CD14-positive monocyte (primary cell): ENCODE results near the gene SHROOM3. TPM values are rescaled to one million over a fixed set of nuclear protein-coding genes. Genes with fewer than 3 reads are reported as not detected.

Experiments
- DNase-seq, 3 donors: peaks; one replicate each; pipeline ENCODE4 v3.0.0-alpha.2; 2011 to 2022
- H2AFZ ChIP-seq: 2 replicates; pipeline ENCODE4 v1.6.0; 2012; ENCODE audit warnings: mild to moderate bottlenecking, low read depth, low read length, inconsistent platforms; ENCODE audit not compliant: insufficient read depth, poor library complexity, severe bottlenecking
- H3K27ac ChIP-seq, 2 donors: 1 replicate in 1 of 2; 2 replicates in 1 of 2; pipeline ENCODE4 v1.5.1; 2012 to 2013; ENCODE audit warnings: low read length in 2 of 2, control low read depth in 1 of 2, inconsistent platforms in 1 of 2, low read depth in 1 of 2, mild to moderate bottlenecking in 1 of 2
- H3K27me3 ChIP-seq, 2 donors: one replicate each; pipeline versions ENCODE4 v1.6.0 to v1.6.1; 2011 to 2013; ENCODE audit warnings: low read length in 2 of 2; ENCODE audit not compliant: control insufficient read depth in 2 of 2, insufficient read depth in 2 of 2
- H3K36me3 ChIP-seq, 2 donors: replicated peaks in 1 of 2; 1 replicate in 1 of 2; 2 replicates in 1 of 2; pipeline versions ENCODE4 v1.5.1 to v1.6.1; 2012 to 2013; ENCODE audit warnings: low read length in 2 of 2, control low read depth in 1 of 2, inconsistent platforms in 1 of 2, mild to moderate bottlenecking in 1 of 2; ENCODE audit not compliant: insufficient read depth in 2 of 2, control insufficient read depth in 1 of 2
- H3K4me1 ChIP-seq, 2 donors: 1 replicate in 1 of 2; 2 replicates in 1 of 2; pipeline versions ENCODE4 v1.5.1 to v1.6.1; 2012 to 2013; ENCODE audit warnings: low read length in 2 of 2, control low read depth in 1 of 2, inconsistent platforms in 1 of 2, mild to moderate bottlenecking in 1 of 2, moderate library complexity in 1 of 2; ENCODE audit not compliant: insufficient read depth in 2 of 2, control insufficient read depth in 1 of 2
- H3K4me2 ChIP-seq: replicated peaks from 2 replicates; pipeline ENCODE3; 2012; ENCODE audit warnings: low read length, moderate library complexity, mild to moderate bottlenecking; ENCODE audit not compliant: poor library complexity, severe bottlenecking; ENCODE audit errors: extremely low read depth
- H3K4me3 ChIP-seq, 3 experiments: fragments of 200-600 bp in 1 of 3; sonication (generic) in 1 of 3; replicated peaks in 1 of 3; 1 replicate in 2 of 3; 2 replicates in 1 of 3; pipeline ENCODE4 v1.5.1; 2011 to 2013; ENCODE audit warnings: low read length in 3 of 3, mild to moderate bottlenecking in 3 of 3, control low read depth in 2 of 3, low read depth in 2 of 3, inconsistent platforms in 1 of 3, moderate library complexity in 1 of 3
- H3K79me2 ChIP-seq: 2 replicates; pipeline ENCODE4 v1.6.0; 2012; ENCODE audit warnings: mild to moderate bottlenecking, control low read depth, inconsistent platforms, low read length, moderate library complexity; ENCODE audit not compliant: insufficient read depth
- H3K9ac ChIP-seq: 2 replicates; pipeline ENCODE4 v1.6.0; 2017; ENCODE audit warnings: low read length, mild to moderate bottlenecking; ENCODE audit not compliant: insufficient read depth, poor library complexity, severe bottlenecking
- H3K9me3 ChIP-seq, 2 donors: replicated peaks in 1 of 2; 1 replicate in 1 of 2; 2 replicates in 1 of 2; pipeline versions ENCODE4 v1.5.1 to v1.6.1; 2012 to 2013; ENCODE audit warnings: low read length in 2 of 2, control low read depth in 1 of 2; ENCODE audit not compliant: control insufficient read depth in 1 of 2, insufficient read depth in 1 of 2
- H4K20me1 ChIP-seq: 2 replicates; pipeline ENCODE4 v1.6.0; 2012; ENCODE audit warnings: mild to moderate bottlenecking, low read length, control low read depth, moderate library complexity; ENCODE audit not compliant: insufficient read depth
- H3K27ac Mint-ChIP-seq, 7 donors: one replicate each; pipeline ENCODE4 v1.8.0; 2020; ENCODE audit warnings: mild to moderate bottlenecking in 7 of 7, mixed read lengths in 7 of 7, moderate library complexity in 6 of 7, inconsistent platforms in 2 of 7
- H3K27me3 Mint-ChIP-seq, 3 donors: one replicate each; pipeline ENCODE4 v1.8.0; 2021 to 2022; ENCODE audit warnings: low read depth in 3 of 3, mild to moderate bottlenecking in 3 of 3, mixed read lengths in 3 of 3, moderate library complexity in 3 of 3, inconsistent platforms in 1 of 3
- H3K36me3 Mint-ChIP-seq, 2 donors: one replicate each; pipeline ENCODE4 v1.8.0; 2020; ENCODE audit warnings: mixed read lengths in 2 of 2, inconsistent platforms in 1 of 2, mild to moderate bottlenecking in 1 of 2
- H3K4me1 Mint-ChIP-seq: one replicate; pipeline ENCODE4 v1.8.0; 2020; ENCODE audit warnings: mild to moderate bottlenecking, mixed read lengths
- H3K4me3 Mint-ChIP-seq, 2 donors: one replicate each; pipeline ENCODE4 v1.8.0; 2020; ENCODE audit warnings: mild to moderate bottlenecking in 2 of 2, mixed read lengths in 2 of 2, moderate library complexity in 1 of 2
- H3K9me3 Mint-ChIP-seq, 7 donors: one replicate each; pipeline ENCODE4 v1.8.0; 2020 to 2022; ENCODE audit warnings: mixed read lengths in 7 of 7, mild to moderate bottlenecking in 6 of 7, moderate library complexity in 6 of 7, inconsistent platforms in 2 of 7
- CTCF ChIP-seq: fragments of 200-600 bp; IDR thresholded peaks from one replicate; pipeline ENCODE4 v1.8.0; 2022; ENCODE audit warnings: antibody characterized with exemption, mild to moderate bottlenecking
- WGBS: methylation state at CpG from one replicate; pipeline ENCODE4 v1.1.5; 2013; ENCODE audit warnings: missing lambda C conversion rate; ENCODE audit not compliant: insufficient coverage; 5-methylcytosine and 5-hydroxymethylcytosine counted together
- intact Hi-C, 2 donors: fragments of 100-400 bp; cut with micrococcal nuclease; formaldehyde crosslinking; loops; one replicate each; pipeline versions ENCODE4 v1.15.0 to v1.15.1; 2023
- polyA plus RNA-seq, 3 donors: library from polyadenylated mRNA; depleted of rRNA in 1 of 3; unstranded in 2 of 3; stranded (reverse) in 1 of 3; fragments of 300-500 nt in 2 of 3; fragments of >200 nt in 1 of 3; fragmentation: Illumina TruSeq in 2 of 3; gene quantifications; 1 replicate in 2 of 3; 2 replicates in 1 of 3; pipeline ENCODE4 v1.2.3, GENCODE V29; 2012 to 2021

The SHROOM3 gene
- polyA plus RNA-seq, 3 donors = not detected

GRCh38 chr4:76811604-76812412, 376.8 kb downstream of the SHROOM3 start:
- Histone ChIP-seq H3K4me3 (no peak overlapping the region), H3K4me1 (no peaks in the 10 kb centered on the region), H3K4me2 (no peak overlapping the region), H3K27me3 (no peaks in the 10 kb centered on the region), H3K36me3 (no peaks in the 10 kb centered on the region), H3K9me3 (peaks cover 0 to 6% of the 10 kb centered on the region in 2 donors), H2AFZ (no peak overlapping the region), H3K79me2 (no peaks in the 10 kb centered on the region), H4K20me1 (no peaks in the 10 kb centered on the region), H3K27ac (no peak overlapping the region), H3K9ac (no peak overlapping the region)
- no peak for DNase-seq
- H3K9me3 Mint-ChIP-seq = peaks cover 7 to 23% (median 14%) of the 10 kb centered on the region in 7 donors
- H3K4me3 Mint-ChIP-seq = no peak overlapping the region
- intact Hi-C loops = no loop called here
- WGBS = 55% methylated on average over 4 of the region's 12 CpGs
- no peak overlapping the region for H3K27ac Mint-ChIP-seq
- TF ChIP-seq CTCF = no peak
- peaks cover 1 to 7% (median 3%) of the 10 kb centered on the region in 3 donors for H3K27me3 Mint-ChIP-seq
- no peaks in the 10 kb centered on the region for H3K4me1 Mint-ChIP-seq
- H3K36me3 Mint-ChIP-seq = no peaks in the 10 kb centered on the region

GRCh38 chr4:76813070-76813469, 378.0 kb downstream of the SHROOM3 start:
- no CpG with 5 or more reads among the region's 4 CpGs for WGBS
- intact Hi-C loops = no loop called here
- H3K9me3 ChIP-seq = peaks cover 0 to 3% of the 10 kb centered on the region in 2 donors
- H4K20me1 ChIP-seq = no peaks in the 10 kb centered on the region
- no peaks in the 10 kb centered on the region for H3K36me3 ChIP-seq
- no peaks in the 10 kb centered on the region for H3K4me1 Mint-ChIP-seq
- TF ChIP-seq CTCF = no peak
- no peak overlapping the region for H3K4me2 ChIP-seq
- no peak overlapping the region for H3K27ac ChIP-seq
- no peak for DNase-seq
- no peaks in the 10 kb centered on the region for H3K27me3 ChIP-seq
- no peak overlapping the region for H2AFZ ChIP-seq
- peaks cover 6 to 20% (median 13%) of the 10 kb centered on the region in 7 donors for H3K9me3 Mint-ChIP-seq
- H3K4me3 Mint-ChIP-seq = no peak overlapping the region
- no peaks in the 10 kb centered on the region for H3K36me3 Mint-ChIP-seq
- H3K79me2 ChIP-seq = no peaks in the 10 kb centered on the region
- H3K9ac ChIP-seq = no peak overlapping the region
- H3K27ac Mint-ChIP-seq = no peak overlapping the region
- H3K4me3 ChIP-seq = no peak overlapping the region
- peaks cover 1 to 7% (median 3%) of the 10 kb centered on the region in 3 donors for H3K27me3 Mint-ChIP-seq
- H3K4me1 ChIP-seq = no peaks in the 10 kb centered on the region
